HFFc6 (cell line): ENCODE measurements around the gene ALDH1A1. TPM values are rescaled to one million over a fixed set of nuclear protein-coding genes. Genes with fewer than 3 reads are reported as not detected.

Experiments used
- DNase-seq: peaks from one replicate; pipeline ENCODE4 v3.0.0-alpha.2; 2018
- H3K27ac Mint-ChIP-seq: 2 replicates; pipeline ENCODE4 v1.8.0; 2020; ENCODE audit warnings: mild to moderate bottlenecking, mixed read lengths
- H3K27me3 Mint-ChIP-seq: 2 replicates; pipeline ENCODE4 v1.8.0; 2021; ENCODE audit warnings: mild to moderate bottlenecking, moderate library complexity, mixed read lengths; ENCODE audit not compliant: insufficient read depth
- H3K36me3 Mint-ChIP-seq: 2 replicates; pipeline ENCODE4 v1.8.0; 2021; ENCODE audit warnings: low read depth, mixed read lengths
- H3K4me1 Mint-ChIP-seq: 2 replicates; pipeline ENCODE4 v1.8.0; 2020; ENCODE audit warnings: low read depth, mixed read lengths
- H3K4me3 Mint-ChIP-seq: 2 replicates; pipeline ENCODE4 v1.8.0; 2020; ENCODE audit warnings: mild to moderate bottlenecking, moderate library complexity, mixed read lengths
- H3K9me3 Mint-ChIP-seq: 2 replicates; pipeline ENCODE4 v1.8.0; 2020; ENCODE audit warnings: mild to moderate bottlenecking, mixed read lengths
- total RNA-seq, 6 experiments: library from RNA; stranded (reverse); fragmentation: NEBNext Ultra II Directional; extraction: Animal tissue kit (Norgen Biotek cat#: 25700); gene quantifications; 2 replicates in 1 of 6; 3 replicates in 5 of 6; pipeline ENCODE4 v1.2.3, GENCODE V29; 2021
- TF ChIP-seq, protein P1 (sequence below): fragments of 200-600 bp; sonication (generic); IDR thresholded peaks from 2 replicates; pipeline ENCODE4 v1.5.0; 2021; ENCODE audit warnings: antibody characterized with exemption, mild to moderate bottlenecking

Gene ALDH1A1
- total RNA-seq, 6 experiments from 2014 or later: 166 to 720 (median 656) TPM

DNA sequence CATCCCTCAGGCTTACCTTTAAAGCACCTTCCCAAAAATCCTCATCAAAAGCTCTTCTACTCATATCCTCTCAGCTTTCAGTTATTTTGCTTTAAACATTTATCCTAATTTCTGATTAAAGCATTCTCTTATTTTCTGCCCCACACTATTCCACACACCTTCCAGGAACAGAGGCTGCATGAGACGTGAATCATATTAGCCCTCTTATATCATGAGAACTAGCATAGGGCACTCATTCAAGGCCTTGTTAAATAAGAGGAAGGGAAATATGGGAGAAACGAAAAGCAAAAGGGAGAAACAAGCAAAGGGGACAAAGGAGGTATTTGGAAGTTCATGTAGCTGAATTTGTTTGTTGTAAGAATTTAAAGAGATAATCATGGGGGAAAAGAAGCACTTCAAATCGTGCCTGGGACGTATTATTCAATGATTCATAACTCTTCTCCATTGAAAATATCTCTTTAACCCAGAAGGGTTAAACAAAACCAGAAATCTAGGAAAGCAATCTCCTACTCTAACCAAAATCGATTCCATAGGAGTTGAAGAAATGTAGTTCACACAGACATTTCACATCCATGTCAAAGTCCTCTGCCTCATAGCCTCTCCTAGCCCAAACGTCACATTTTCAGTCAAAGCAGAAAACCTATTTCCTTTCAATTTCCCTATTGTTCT is 4.1 kb downstream of the ALDH1A1 start:
- DNase-seq: no peak
- H3K36me3 Mint-ChIP-seq: peaks cover 15% of the 10 kb centered on the region; the same call in 1 of the 2 replicates
- peaks cover 5% of the 10 kb centered on the region; the same call in 1 of the 2 replicates for H3K27me3 Mint-ChIP-seq
- H3K4me3 Mint-ChIP-seq: peak overlapping the region; percentile 87
- peak overlapping the region; percentile 2; the same call in 1 of the 2 replicates for H3K27ac Mint-ChIP-seq
- H3K9me3 Mint-ChIP-seq: no peaks in the 10 kb centered on the region
- TF ChIP-seq, protein P1, sequence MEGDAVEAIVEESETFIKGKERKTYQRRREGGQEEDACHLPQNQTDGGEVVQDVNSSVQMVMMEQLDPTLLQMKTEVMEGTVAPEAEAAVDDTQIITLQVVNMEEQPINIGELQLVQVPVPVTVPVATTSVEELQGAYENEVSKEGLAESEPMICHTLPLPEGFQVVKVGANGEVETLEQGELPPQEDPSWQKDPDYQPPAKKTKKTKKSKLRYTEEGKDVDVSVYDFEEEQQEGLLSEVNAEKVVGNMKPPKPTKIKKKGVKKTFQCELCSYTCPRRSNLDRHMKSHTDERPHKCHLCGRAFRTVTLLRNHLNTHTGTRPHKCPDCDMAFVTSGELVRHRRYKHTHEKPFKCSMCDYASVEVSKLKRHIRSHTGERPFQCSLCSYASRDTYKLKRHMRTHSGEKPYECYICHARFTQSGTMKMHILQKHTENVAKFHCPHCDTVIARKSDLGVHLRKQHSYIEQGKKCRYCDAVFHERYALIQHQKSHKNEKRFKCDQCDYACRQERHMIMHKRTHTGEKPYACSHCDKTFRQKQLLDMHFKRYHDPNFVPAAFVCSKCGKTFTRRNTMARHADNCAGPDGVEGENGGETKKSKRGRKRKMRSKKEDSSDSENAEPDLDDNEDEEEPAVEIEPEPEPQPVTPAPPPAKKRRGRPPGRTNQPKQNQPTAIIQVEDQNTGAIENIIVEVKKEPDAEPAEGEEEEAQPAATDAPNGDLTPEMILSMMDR: no peak
- peaks cover 71% of the 10 kb centered on the region for H3K4me1 Mint-ChIP-seq

DNA sequence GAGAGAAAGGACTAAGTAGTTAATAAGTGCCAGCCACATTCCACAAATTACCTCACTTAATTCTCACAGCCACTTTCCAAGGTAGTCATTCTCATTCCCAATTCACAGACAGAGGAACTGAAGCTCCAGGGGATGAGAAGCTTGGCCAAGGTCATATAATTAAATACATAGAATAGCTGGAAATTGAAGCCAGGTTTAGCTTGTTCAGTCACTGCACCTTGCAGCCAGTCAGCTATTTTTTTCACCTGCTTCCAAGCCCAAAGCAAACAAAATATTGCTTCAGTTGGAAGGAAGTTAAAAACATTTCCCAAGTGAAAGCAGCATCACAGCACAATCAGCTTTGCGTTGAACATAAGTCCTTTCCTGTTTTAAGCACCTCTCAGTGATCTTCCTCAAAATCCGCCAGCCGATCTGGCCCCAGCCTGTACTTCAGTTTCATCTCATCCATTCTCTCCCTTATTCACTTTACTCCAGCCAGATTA is 4.8 kb downstream of the ALDH1A1 start:
- H3K27ac Mint-ChIP-seq: peak overlapping the region; percentile 2; the same call in 1 of the 2 replicates
- H3K9me3 Mint-ChIP-seq: no peaks in the 10 kb centered on the region
- DNase-seq: no peak
- peak overlapping the region; percentile 87; the same call in 1 of the 2 replicates for H3K4me3 Mint-ChIP-seq
- TF ChIP-seq, protein P1: no peak
- H3K27me3 Mint-ChIP-seq: peaks cover 6% of the 10 kb centered on the region; the same call in 1 of the 2 replicates
- peaks cover 15% of the 10 kb centered on the region; the same call in 1 of the 2 replicates for H3K36me3 Mint-ChIP-seq
- H3K4me1 Mint-ChIP-seq: peaks cover 69% of the 10 kb centered on the region

DNA sequence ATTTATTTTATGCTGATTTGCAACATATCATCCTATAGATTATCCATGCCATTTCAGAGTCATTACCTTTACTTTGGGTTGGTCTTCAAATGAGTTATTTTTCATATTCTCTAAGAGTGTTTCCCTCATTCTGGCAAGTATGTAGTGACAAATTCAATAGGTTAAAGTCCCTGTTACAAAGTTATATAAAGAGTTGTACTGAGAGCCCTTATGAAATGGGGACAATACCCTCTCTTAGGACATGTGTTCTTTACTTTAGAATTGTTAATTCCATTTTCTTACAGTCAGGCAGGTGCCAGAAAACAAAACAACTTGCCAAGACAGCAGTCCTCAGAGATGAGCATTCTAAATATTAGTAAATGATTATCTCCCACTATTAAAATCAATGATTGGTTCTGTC is 6.0 kb downstream of the ALDH1A1 start:
- no peak overlapping the region; the same call in 1 of the 2 replicates for H3K4me3 Mint-ChIP-seq
- H3K36me3 Mint-ChIP-seq: peaks cover 19% of the 10 kb centered on the region; the same call in 1 of the 2 replicates
- peaks cover 8% of the 10 kb centered on the region for H3K27me3 Mint-ChIP-seq
- peaks cover 60% of the 10 kb centered on the region for H3K4me1 Mint-ChIP-seq
- no peaks in the 10 kb centered on the region for H3K9me3 Mint-ChIP-seq
- DNase-seq: no peak
- no peak overlapping the region for H3K27ac Mint-ChIP-seq
- TF ChIP-seq, protein P1: no peak

DNA sequence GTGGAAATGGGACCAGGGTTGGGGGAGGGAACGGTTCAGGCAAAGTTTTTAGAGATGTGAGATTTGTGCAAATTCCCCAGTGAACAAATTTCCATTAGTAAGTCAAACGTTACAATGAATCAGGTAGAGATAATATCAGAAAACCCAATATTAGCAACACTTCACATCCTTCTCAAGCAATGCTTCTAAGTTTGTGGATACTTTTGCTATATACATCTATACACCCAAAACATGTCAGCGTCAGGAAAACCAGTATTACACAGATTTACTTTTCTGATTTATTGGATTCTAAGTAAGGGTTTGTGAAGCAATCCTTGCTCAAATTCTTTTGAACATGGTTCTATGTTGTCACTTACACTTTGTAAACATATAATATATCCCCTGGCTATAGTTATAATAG is 6.5 kb downstream of the ALDH1A1 start:
- H3K27ac Mint-ChIP-seq: no peak overlapping the region
- H3K9me3 Mint-ChIP-seq: no peaks in the 10 kb centered on the region
- no peak for DNase-seq
- TF ChIP-seq, protein P1: no peak
- peaks cover 8% of the 10 kb centered on the region for H3K27me3 Mint-ChIP-seq
- peaks cover 19% of the 10 kb centered on the region; the same call in 1 of the 2 replicates for H3K36me3 Mint-ChIP-seq
- H3K4me3 Mint-ChIP-seq: no peak overlapping the region; the same call in 1 of the 2 replicates
- H3K4me1 Mint-ChIP-seq: peaks cover 55% of the 10 kb centered on the region

DNA sequence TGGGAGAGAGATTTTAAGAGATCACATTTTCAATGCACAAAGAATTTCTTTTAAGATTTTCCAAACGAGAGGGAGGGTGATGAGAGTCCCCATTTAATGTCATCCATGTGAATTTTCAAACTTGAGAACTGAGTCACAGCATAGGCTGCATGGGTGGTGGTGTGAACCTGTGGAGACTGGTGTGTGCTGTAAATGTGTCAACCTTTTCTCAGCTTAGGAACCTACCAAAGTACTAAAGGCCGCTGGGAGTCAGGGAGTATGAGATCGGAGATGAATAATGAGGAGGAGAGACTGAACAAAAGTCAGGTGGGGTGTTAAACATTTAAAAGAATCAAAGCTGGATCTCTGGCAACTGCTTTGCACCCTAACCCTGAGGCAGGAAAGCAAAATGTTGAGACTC is 7.5 kb downstream of the ALDH1A1 start:
- Mint-ChIP-seq H3K4me3 (peak overlapping the region; percentile 6; the same call in 1 of the 2 replicates), H3K9me3 (no peaks in the 10 kb centered on the region), H3K27me3 (peaks cover 8% of the 10 kb centered on the region), H3K27ac (peak overlapping the region; percentile 53; the same call in 1 of the 2 replicates), H3K36me3 (peaks cover 19% of the 10 kb centered on the region; the same call in 1 of the 2 replicates), H3K4me1 (peaks cover 49% of the 10 kb centered on the region)
- TF ChIP-seq, protein P1: no peak
- DNase-seq: no peak
